DOHH2 (cell line): ENCODE results near the gene ELOVL2.

ENCODE experiments used
- H3F3A ChIP-seq: fragments of 200-600 bp; sonication (generic), shearing (Covaris generic); 2 replicates; pipeline ENCODE4 v1.6.0; 2016; ENCODE audit warnings: antibody characterized with exemption, mild to moderate bottlenecking; ENCODE audit not compliant: control insufficient read depth, insufficient read depth
- H3K27ac ChIP-seq: fragments of 200-600 bp; sonication (generic); 2 replicates; pipeline ENCODE4 v1.5.1; 2014; ENCODE audit warnings: low read depth, mild to moderate bottlenecking, low read length, moderate library complexity
- H3K27me3 ChIP-seq: fragments of 200-600 bp; sonication (generic); 2 replicates; pipeline ENCODE4 v1.6.1; 2014; ENCODE audit warnings: mild to moderate bottlenecking, low read length, mixed read lengths; ENCODE audit not compliant: control insufficient read depth
- H3K36me3 ChIP-seq: fragments of 200-600 bp; sonication (generic); 2 replicates; pipeline ENCODE4 v1.6.1; 2014; ENCODE audit warnings: mild to moderate bottlenecking, low read length, moderate library complexity, mixed read lengths; ENCODE audit not compliant: control insufficient read depth
- H3K4me1 ChIP-seq: fragments of 200-600 bp; sonication (generic); 2 replicates; pipeline ENCODE4 v1.6.1; 2014; ENCODE audit warnings: mild to moderate bottlenecking, low read length, mixed read lengths; ENCODE audit not compliant: control insufficient read depth
- H3K4me2 ChIP-seq: fragments of 200-600 bp; sonication (generic); 2 replicates; pipeline ENCODE4 v1.6.0; 2014; ENCODE audit warnings: mild to moderate bottlenecking, low read length, moderate library complexity
- H3K4me3 ChIP-seq: fragments of 200-600 bp; sonication (generic); 2 replicates; pipeline ENCODE4 v1.5.1; 2014; ENCODE audit warnings: mild to moderate bottlenecking, low read length, mixed read lengths
- H3K79me2 ChIP-seq: fragments of 200-600 bp; sonication (generic); 2 replicates; pipeline ENCODE4 v1.6.1; 2014; ENCODE audit warnings: mild to moderate bottlenecking, low read length, mixed read lengths; ENCODE audit not compliant: control insufficient read depth
- H3K9me2 ChIP-seq: fragments of 200-600 bp; sonication (generic); replicated peaks from 2 replicates; pipeline ENCODE4 v1.6.1; 2014; ENCODE audit warnings: mild to moderate bottlenecking, low read length, mixed read lengths; ENCODE audit not compliant: control insufficient read depth
- H3K9me3 ChIP-seq: fragments of 200-600 bp; sonication (generic); 2 replicates; pipeline ENCODE4 v1.6.1; 2014; ENCODE audit warnings: antibody characterized with exemption, low read length, mixed read lengths; ENCODE audit not compliant: control insufficient read depth, insufficient read depth
- H4K20me1 ChIP-seq: fragments of 200-600 bp; sonication (generic); 2 replicates; pipeline ENCODE4 v1.6.0; 2014; ENCODE audit warnings: low read depth, mild to moderate bottlenecking, antibody characterized with exemption, low read length, moderate library complexity; ENCODE audit not compliant: control insufficient read depth, insufficient read depth
- CTCF ChIP-seq: fragments of 200-600 bp; sonication (generic); IDR thresholded peaks from one replicate; pipeline ENCODE4 v1.5.1; 2014; ENCODE audit warnings: antibody characterized with exemption, mild to moderate bottlenecking, low read depth, low read length; ENCODE audit not compliant: poor library complexity, severe bottlenecking
- EZH2phosphoT487 ChIP-seq: fragments of 200-600 bp; sonication (generic); IDR thresholded peaks from 2 replicates; pipeline ENCODE4 v1.6.1; 2017; ENCODE audit warnings: borderline replicate concordance, mild to moderate bottlenecking, antibody characterized with exemption, low read length, moderate library complexity, mixed read lengths

The ELOVL2 gene

GRCh38 chr6:10972196-10972595, 71.9 kb downstream of the ELOVL2 start:
- Histone ChIP-seq H3K79me2 (no peaks in the 10 kb centered on the region), H4K20me1 (no peaks in the 10 kb centered on the region), H3K9me2 (no peaks in the 10 kb centered on the region), H3K4me1 (no peaks in the 10 kb centered on the region), H3F3A (no peaks in the 10 kb centered on the region), H3K27ac (no peak overlapping the region), H3K36me3 (no peaks in the 10 kb centered on the region), H3K4me3 (no peak overlapping the region), H3K4me2 (no peak overlapping the region), H3K9me3 (no peaks in the 10 kb centered on the region), H3K27me3 (peaks cover 3% of the 10 kb centered on the region)
- TF ChIP-seq EZH2phosphoT487 = no peak

- Histone ChIP-seq H3K27me3 (peaks cover 3% of the 10 kb centered on the region), H3K79me2 (no peaks in the 10 kb centered on the region), H3K9me3 (no peaks in the 10 kb centered on the region), H3F3A (no peaks in the 10 kb centered on the region), H3K4me1 (no peaks in the 10 kb centered on the region), H3K4me2 (no peak overlapping the region), H3K9me2 (no peaks in the 10 kb centered on the region), H3K36me3 (no peaks in the 10 kb centered on the region), H4K20me1 (no peaks in the 10 kb centered on the region), H3K27ac (no peak overlapping the region), H3K4me3 (no peak overlapping the region)
- TF ChIP-seq CTCF (no peak), EZH2phosphoT487 (no peak)
These were observed 73.4 kb downstream of the ELOVL2 start for GRCh38 chr6:10970731-10971130.

GRCh38 chr6:10968776-10969175, 75.3 kb downstream of the ELOVL2 start:
- Histone ChIP-seq H3K27ac (no peak overlapping the region), H3K27me3 (peaks cover 3% of the 10 kb centered on the region), H3K4me2 (no peak overlapping the region)

GRCh38 chr6:10964684-10965083, 79.4 kb downstream of the ELOVL2 start:
- Histone ChIP-seq H3K9me3 (no peaks in the 10 kb centered on the region; the same call in 1 of the 2 replicates), H3F3A (no peaks in the 10 kb centered on the region), H3K79me2 (no peaks in the 10 kb centered on the region), H4K20me1 (no peaks in the 10 kb centered on the region), H3K27me3 (peaks cover 2% of the 10 kb centered on the region; the same call in 1 of the 2 replicates), H3K36me3 (no peaks in the 10 kb centered on the region), H3K27ac (no peak overlapping the region), H3K9me2 (no peaks in the 10 kb centered on the region), H3K4me2 (no peak overlapping the region), H3K4me1 (no peaks in the 10 kb centered on the region), H3K4me3 (no peak overlapping the region)
- TF ChIP-seq CTCF (no peak), EZH2phosphoT487 (no peak)

More at GRCh38 chr6:10968776-10969175, 75.3 kb downstream of the ELOVL2 start:
- no peak overlapping the region for H3K4me3 ChIP-seq
- H3K9me3 ChIP-seq = no peaks in the 10 kb centered on the region; the same call in 1 of the 2 replicates
- H3K9me2 ChIP-seq = no peaks in the 10 kb centered on the region
- TF ChIP-seq CTCF = no peak
- no peak for TF ChIP-seq EZH2phosphoT487
- no peaks in the 10 kb centered on the region for H3K36me3 ChIP-seq
- no peaks in the 10 kb centered on the region for H3K4me1 ChIP-seq
- no peaks in the 10 kb centered on the region for H3F3A ChIP-seq
- H3K79me2 ChIP-seq = no peaks in the 10 kb centered on the region
- H4K20me1 ChIP-seq = no peaks in the 10 kb centered on the region
